ENCODE data around the gene TLE6. TPM values are rescaled to one million over a fixed set of nuclear protein-coding genes. Genes with fewer than 3 reads are reported as not detected.

TLE6 gene
- total and polyA plus RNA-seq, 4 donors = 0.47 to 2.8 (median 1.2) TPM

GRCh38 chr19:3034406-3034655 is 57.0 kb downstream of the TLE6 start (continued):
- TF ChIP-seq RAD21 (IDR thresholded peaks at IDR 0.05) = no peak
- no peak for TF ChIP-seq EGR1 (IDR thresholded peaks at IDR 0.05; ENCODE audit: low read depth in 2 of 2)
- no peak for TF ChIP-seq FOXA2 (IDR thresholded peaks at IDR 0.05)
- TF ChIP-seq TAF1 (conservative IDR thresholded peaks at IDR 0.05) = no peak
- TF ChIP-seq HNF4G (IDR thresholded peaks at IDR 0.05) = no peak
- TF ChIP-seq GABPA (IDR thresholded peaks at IDR 0.05 in 1 of 2, conservative IDR thresholded peaks at IDR 0.05 in 1 of 2) = no peak

- peak; percentile 45 for DNase-seq (ENCODE audit: low spot score)
- peak overlapping the region; percentile 88 to 95 for H3K27ac ChIP-seq (ENCODE audit: low read depth in 1 of 2, low read length in 2 of 2)
- H3K9me3 ChIP-seq (ENCODE audit: control insufficient read depth in 4 of 4, low read length in 3 of 4) = no peaks in the 10 kb centered on the region
- no peaks in the 10 kb centered on the region for H3K27me3 ChIP-seq (ENCODE audit: control insufficient read depth in 4 of 4, insufficient read depth in 4 of 4, low read length in 3 of 4)
- peak overlapping the region; percentile 33 to 76 for H3K9ac ChIP-seq (ENCODE audit: low read depth in 1 of 2, low read length in 2 of 2)
- 4% methylated on average over 28 of the region's 28 CpGs for WGBS
- no peaks in the 10 kb centered on the region for H3K36me3 ChIP-seq (ENCODE audit: control insufficient read depth in 4 of 4, insufficient read depth in 3 of 4, low read depth in 1 of 4, low read length in 3 of 4)
- peak overlapping the region; percentile 45 to 68 (median 52) for H3K4me3 ChIP-seq (ENCODE audit: low read depth in 1 of 3, low read length in 3 of 3)
- H3K4me1 ChIP-seq (ENCODE audit: control insufficient read depth in 4 of 4, insufficient read depth in 4 of 4, low read length in 3 of 4) = peaks cover 14 to 43% (median 28%) of the 10 kb centered on the region in 4 donors
- TF ChIP-seq NR2F2 (IDR thresholded peaks at IDR 0.05) (no peak), GABPA (IDR thresholded peaks at IDR 0.05 in 1 of 2, conservative IDR thresholded peaks at IDR 0.05 in 1 of 2) (peak in 1 of 2 donors; percentile 48), HNF4A (conservative IDR thresholded peaks at IDR 0.05) (no peak), RXRA (IDR thresholded peaks at IDR 0.05) (peak in 1 of 2 donors; percentile 15), TAF1 (conservative IDR thresholded peaks at IDR 0.05) (no peak)
Measured at GRCh38 chr19:3034656-3035541, 57.5 kb downstream of the TLE6 start.

GRCh38 chr19:3035542-3036118 is 58.3 kb downstream of the TLE6 start:
- TF ChIP-seq RAD21 (IDR thresholded peaks at IDR 0.05) = peak in 1 of 2 donors; percentile 11
- no peak for TF ChIP-seq ATF3 (IDR thresholded peaks at IDR 0.05)
- TF ChIP-seq CTCF (IDR thresholded peaks at IDR 0.05; ENCODE audit: low read depth, low read length, missing input control) = peak; percentile 0
- no peak for TF ChIP-seq TAF1 (conservative IDR thresholded peaks at IDR 0.05)
- TF ChIP-seq REST (IDR thresholded peaks at IDR 0.05) = peak; percentile 29
- peak; percentile 93 for TF ChIP-seq SP1 (IDR thresholded peaks at IDR 0.05)
- whole genome bisulfite sequencing = under 1% methylated on average over 29 of the region's 29 CpGs
- peak; percentile 97 for DNase-seq (ENCODE audit: low spot score)

More at GRCh38 chr19:3035542-3036118, 58.3 kb downstream of the TLE6 start:
- H3K4me1 ChIP-seq (ENCODE audit: control insufficient read depth in 4 of 4, insufficient read depth in 4 of 4, low read length in 3 of 4) = peaks cover 14 to 40% (median 28%) of the 10 kb centered on the region in 4 donors
- peak overlapping the region; percentile 49 to 68 (median 52) for H3K4me3 ChIP-seq (ENCODE audit: low read depth in 1 of 3, low read length in 3 of 3)
- H3K27me3 ChIP-seq (ENCODE audit: control insufficient read depth in 4 of 4, insufficient read depth in 4 of 4, low read length in 3 of 4) = no peaks in the 10 kb centered on the region
- peak overlapping the region; percentile 33 to 76 for H3K9ac ChIP-seq (ENCODE audit: low read depth in 1 of 2, low read length in 2 of 2)
- H3K27ac ChIP-seq (ENCODE audit: low read depth in 1 of 2, low read length in 2 of 2) = peak overlapping the region; percentile 88 to 95
- no peaks in the 10 kb centered on the region for H3K9me3 ChIP-seq (ENCODE audit: control insufficient read depth in 4 of 4, low read length in 3 of 4)
- no peaks in the 10 kb centered on the region for H3K36me3 ChIP-seq (ENCODE audit: control insufficient read depth in 4 of 4, insufficient read depth in 3 of 4, low read depth in 1 of 4, low read length in 3 of 4)

Data from liver (tissue), 9 donors.